ENCODE measurements around the gene COPE. TPM values are rescaled to one million over a fixed set of nuclear protein-coding genes. Genes with fewer than 3 reads are reported as not detected.

Gene COPE
- total RNA-seq, 2 donors from 2014 or later = 134 to 266 TPM

- Histone ChIP-seq H3K4me1 (ENCODE audit: control insufficient read depth in 1 of 2, low read depth in 2 of 2) (no peaks in the 10 kb centered on the region), H3K9me3 (no peaks in the 10 kb centered on the region), H3K27ac (no peak overlapping the region), H3K36me3 (peaks cover 96% of the 10 kb centered on the region), H3K4me3 (no peak overlapping the region), H3K27me3 (replicated peaks; ENCODE audit: insufficient read depth) (no peaks in the 10 kb centered on the region)
- ATAC-seq (ENCODE audit: insufficient number of reproducible peaks, low FRiP score, low read depth) (no peak), DNase-seq (ENCODE audit: low spot score) (no peak)
- no peak for TF ChIP-seq CTCF (IDR thresholded peaks at IDR 0.05)
Measured at GRCh38 chr19:18860725-18861124, 58.5 kb downstream of the COPE start.

- no peak for DNase-seq (ENCODE audit: low spot score)
- H3K36me3 ChIP-seq = peaks cover 96% of the 10 kb centered on the region
- no peaks in the 10 kb centered on the region for H3K4me1 ChIP-seq (ENCODE audit: control insufficient read depth in 1 of 2, low read depth in 2 of 2)
- H3K9me3 ChIP-seq = no peaks in the 10 kb centered on the region
- H3K27me3 ChIP-seq (replicated peaks; ENCODE audit: insufficient read depth) = no peaks in the 10 kb centered on the region
- TF ChIP-seq CTCF (IDR thresholded peaks at IDR 0.05) = no peak
- no peak overlapping the region for H3K27ac ChIP-seq
- H3K4me3 ChIP-seq = no peak overlapping the region
- ATAC-seq (ENCODE audit: insufficient number of reproducible peaks, low FRiP score, low read depth) = no peak
Measured at GRCh38 chr19:18860302-18860700, 58.9 kb downstream of the COPE start.

- Histone ChIP-seq H3K36me3 (peaks cover 96% of the 10 kb centered on the region), H3K27me3 (replicated peaks; ENCODE audit: insufficient read depth) (no peaks in the 10 kb centered on the region), H3K9me3 (no peaks in the 10 kb centered on the region), H3K27ac (no peak overlapping the region), H3K4me1 (ENCODE audit: control insufficient read depth in 1 of 2, low read depth in 2 of 2) (no peaks in the 10 kb centered on the region), H3K4me3 (no peak overlapping the region)
- DNase-seq (ENCODE audit: low spot score) = no peak
- no peak for TF ChIP-seq CTCF (IDR thresholded peaks at IDR 0.05)
- ATAC-seq (ENCODE audit: insufficient number of reproducible peaks, low FRiP score, low read depth) = no peak
Measured at GRCh38 chr19:18859676-18860301, 59.4 kb downstream of the COPE start.

- ATAC-seq (ENCODE audit: insufficient number of reproducible peaks, low FRiP score, low read depth) (no peak), DNase-seq (ENCODE audit: low spot score) (no peak)
- H3K9me3 ChIP-seq = no peaks in the 10 kb centered on the region
- TF ChIP-seq CTCF (IDR thresholded peaks at IDR 0.05) = no peak
- peaks cover 96% of the 10 kb centered on the region for H3K36me3 ChIP-seq
- no peak overlapping the region for H3K27ac ChIP-seq
- no peaks in the 10 kb centered on the region for H3K4me1 ChIP-seq (ENCODE audit: control insufficient read depth in 1 of 2, low read depth in 2 of 2)
- no peak overlapping the region for H3K4me3 ChIP-seq
- no peaks in the 10 kb centered on the region for H3K27me3 ChIP-seq (replicated peaks; ENCODE audit: insufficient read depth)
Measured at GRCh38 chr19:18858906-18859646, 60.1 kb downstream of the COPE start.

GRCh38 chr19:18857223-18857622 is 62.0 kb downstream of the COPE start:
- ATAC-seq (ENCODE audit: insufficient number of reproducible peaks, low FRiP score, low read depth) (no peak), DNase-seq (ENCODE audit: low spot score) (no peak)
- Histone ChIP-seq H3K9me3 (no peaks in the 10 kb centered on the region), H3K4me1 (ENCODE audit: control insufficient read depth in 1 of 2, low read depth in 2 of 2) (no peaks in the 10 kb centered on the region), H3K27ac (no peak overlapping the region), H3K36me3 (peaks cover 95% of the 10 kb centered on the region), H3K4me3 (no peak overlapping the region), H3K27me3 (replicated peaks; ENCODE audit: insufficient read depth) (no peaks in the 10 kb centered on the region)
- no peak for TF ChIP-seq CTCF (IDR thresholded peaks at IDR 0.05)

Data from thoracic aorta (tissue), 2 donors.